SKM-1 treated with dmso at 0.1 percent for 144 hours (cell line): Measurements from ENCODE around the gene KIF21B.

ENCODE experiments used
- DNase-seq: peaks from one replicate; lab custom pipeline; 2025; ENCODE audit not compliant: unreplicated experiment; lab: John Stamatoyannopoulos, UW

Gene KIF21B

GRCh38 chr1:201020040-201020591 lies 3.4 kb downstream of the KIF21B start:
- peak; percentile 79 for DNase-seq

- DNase-seq, result peak; percentile 99
These were observed 4.1 kb downstream of the KIF21B start for GRCh38 chr1:201019321-201019977.

- no peak for DNase-seq
These were observed 5.7 kb downstream of the KIF21B start for GRCh38 chr1:201017828-201018163.

GRCh38 chr1:201016943-201017827 lies 6.3 kb downstream of the KIF21B start:
- DNase-seq, result no peak

GRCh38 chr1:201016211-201016651 lies 7.3 kb downstream of the KIF21B start:
- DNase-seq, result no peak

- peak; percentile 51 for DNase-seq
These were observed 7.9 kb downstream of the KIF21B start for GRCh38 chr1:201015551-201016091.

GRCh38 chr1:201014816-201015200 lies 8.7 kb downstream of the KIF21B start:
- DNase-seq, result peak; percentile 24

GRCh38 chr1:201013991-201014815 lies 9.3 kb downstream of the KIF21B start:
- no peak for DNase-seq

- DNase-seq, result peak; percentile 91
These were observed 10.5 kb downstream of the KIF21B start for GRCh38 chr1:201013031-201013485.

GRCh38 chr1:201011616-201012015 lies 11.9 kb downstream of the KIF21B start:
- DNase-seq, result no peak

GRCh38 chr1:201009962-201010645 lies 13.4 kb downstream of the KIF21B start:
- no peak for DNase-seq

- DNase-seq, result no peak
These were observed 14.7 kb downstream of the KIF21B start for GRCh38 chr1:201008666-201009360.

- DNase-seq, result no peak
These were observed 16.0 kb downstream of the KIF21B start for GRCh38 chr1:201007481-201007880.

- DNase-seq, result no peak
These were observed 17.1 kb downstream of the KIF21B start for GRCh38 chr1:201006450-201006849.

- no peak for DNase-seq
These were observed 18.8 kb downstream of the KIF21B start for GRCh38 chr1:201004732-201005131.

GRCh38 chr1:201004154-201004553 lies 19.4 kb downstream of the KIF21B start:
- no peak for DNase-seq

- no peak for DNase-seq
These were observed 21.0 kb downstream of the KIF21B start for GRCh38 chr1:201002510-201002909.

- no peak for DNase-seq
These were observed 21.6 kb downstream of the KIF21B start for GRCh38 chr1:201001962-201002361.

GRCh38 chr1:201000391-201000790 lies 23.1 kb downstream of the KIF21B start:
- DNase-seq, result no peak

GRCh38 chr1:200999667-201000066 lies 23.8 kb downstream of the KIF21B start:
- no peak for DNase-seq
